A549 (cell line): ENCODE data around the gene CCDC33.

Experiments
- CBX8 ChIP-seq: fragments of 200-600 bp; sonication (generic); IDR thresholded peaks from 2 replicates; pipeline ENCODE4 v1.6.1; 2016
- CEBPB ChIP-seq, 2 experiments: fragments of >200 bp in 1 of 2; sonication (Bioruptor Twin) in 1 of 2; formaldehyde crosslinking in 1 of 2; IDR thresholded peaks; 2 replicates each; pipeline ENCODE4 v1.6.1; 2012 to 2016
- EP300 ChIP-seq, 2 experiments: fragments of >200 bp; sonication (Bioruptor Twin); formaldehyde crosslinking; IDR thresholded peaks; 2 replicates in 1 of 2; 3 replicates in 1 of 2; pipeline ENCODE4 v1.6.1; 2016 to 2017
- HDAC2 ChIP-seq: fragments of 200-600 bp; sonication (generic); IDR thresholded peaks from 2 replicates; pipeline ENCODE4 v1.6.1; 2016
- POLR2A ChIP-seq: IDR thresholded peaks from 2 replicates; pipeline ENCODE4 v1.6.1; 2012; ENCODE audit warnings: mild to moderate bottlenecking, low read length
- RAD21 ChIP-seq, 2 experiments: fragments of >200 bp in 1 of 2; sonication (Bioruptor Twin) in 1 of 2; formaldehyde crosslinking in 1 of 2; IDR thresholded peaks in 1 of 2; conservative IDR thresholded peaks in 1 of 2; 2 replicates in 1 of 2; 3 replicates in 1 of 2; pipeline ENCODE4 v1.6.1; 2012 to 2018; ENCODE audit warnings: inconsistent platforms in 1 of 2
- REST ChIP-seq: fragments of 200-600 bp; sonication (generic); IDR thresholded peaks from 2 replicates; pipeline ENCODE4 v1.6.1; 2016; ENCODE audit warnings: antibody characterized with exemption, mild to moderate bottlenecking, moderate library complexity
- RNF2 ChIP-seq: fragments of 200-600 bp; sonication (generic); IDR thresholded peaks from 2 replicates; pipeline ENCODE4 v1.6.1; 2016; ENCODE audit warnings: low read depth, mild to moderate bottlenecking, antibody characterized with exemption, moderate library complexity, borderline replicate concordance
- TF ChIP-seq, protein P1 (sequence below): fragments of >200 bp; sonication (Bioruptor Twin); formaldehyde crosslinking; IDR thresholded peaks from 3 replicates; pipeline ENCODE4 v1.5.1; 2016

DNA sequence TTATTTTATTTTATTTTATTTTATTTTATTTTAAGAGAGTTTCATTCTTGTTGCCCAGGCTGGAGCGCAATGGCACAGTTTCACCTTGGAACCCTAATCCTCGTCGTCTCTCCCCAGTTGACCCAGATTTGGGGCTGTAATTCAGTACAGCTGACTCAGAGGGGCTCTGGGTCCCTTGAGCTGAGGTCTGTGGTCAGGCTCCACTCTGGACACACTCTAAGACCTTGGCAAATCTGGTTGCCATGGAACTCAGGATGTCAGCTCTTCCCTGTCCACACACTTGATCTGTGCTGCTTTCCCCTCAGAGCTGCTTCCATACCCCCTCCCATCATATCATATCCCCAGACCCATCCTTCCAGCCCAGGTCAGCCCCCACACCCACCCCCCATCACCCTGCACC is 132.0 kb downstream of the CCDC33 start:
- no peak for TF ChIP-seq POLR2A
- TF ChIP-seq REST: no peak
- TF ChIP-seq, protein P1, sequence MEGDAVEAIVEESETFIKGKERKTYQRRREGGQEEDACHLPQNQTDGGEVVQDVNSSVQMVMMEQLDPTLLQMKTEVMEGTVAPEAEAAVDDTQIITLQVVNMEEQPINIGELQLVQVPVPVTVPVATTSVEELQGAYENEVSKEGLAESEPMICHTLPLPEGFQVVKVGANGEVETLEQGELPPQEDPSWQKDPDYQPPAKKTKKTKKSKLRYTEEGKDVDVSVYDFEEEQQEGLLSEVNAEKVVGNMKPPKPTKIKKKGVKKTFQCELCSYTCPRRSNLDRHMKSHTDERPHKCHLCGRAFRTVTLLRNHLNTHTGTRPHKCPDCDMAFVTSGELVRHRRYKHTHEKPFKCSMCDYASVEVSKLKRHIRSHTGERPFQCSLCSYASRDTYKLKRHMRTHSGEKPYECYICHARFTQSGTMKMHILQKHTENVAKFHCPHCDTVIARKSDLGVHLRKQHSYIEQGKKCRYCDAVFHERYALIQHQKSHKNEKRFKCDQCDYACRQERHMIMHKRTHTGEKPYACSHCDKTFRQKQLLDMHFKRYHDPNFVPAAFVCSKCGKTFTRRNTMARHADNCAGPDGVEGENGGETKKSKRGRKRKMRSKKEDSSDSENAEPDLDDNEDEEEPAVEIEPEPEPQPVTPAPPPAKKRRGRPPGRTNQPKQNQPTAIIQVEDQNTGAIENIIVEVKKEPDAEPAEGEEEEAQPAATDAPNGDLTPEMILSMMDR: no peak
- TF ChIP-seq HDAC2: no peak
- no peak for TF ChIP-seq CBX8
- no peak for TF ChIP-seq RAD21 (conservative IDR thresholded peaks at IDR 0.05 in 1 of 2, IDR thresholded peaks at IDR 0.05 in 1 of 2)
- TF ChIP-seq CEBPB (IDR thresholded peaks at IDR 0.05): no peak
- no peak for TF ChIP-seq EP300 (IDR thresholded peaks at IDR 0.05)
- TF ChIP-seq RNF2: no peak
